GM19438 (cell line): ENCODE measurements around the gene PTH1R.
A peak's percentile ranks its signal among the peaks of the same experiment; 100 is the strongest.

Experiments used
- ATAC-seq: cut with Tn5 transposase; IDR thresholded peaks from one replicate; pipeline ENCODE4 v1.9.1; 2021; ENCODE audit warnings: low read depth; ENCODE audit not compliant: unreplicated experiment

PTH1R gene

DNA sequence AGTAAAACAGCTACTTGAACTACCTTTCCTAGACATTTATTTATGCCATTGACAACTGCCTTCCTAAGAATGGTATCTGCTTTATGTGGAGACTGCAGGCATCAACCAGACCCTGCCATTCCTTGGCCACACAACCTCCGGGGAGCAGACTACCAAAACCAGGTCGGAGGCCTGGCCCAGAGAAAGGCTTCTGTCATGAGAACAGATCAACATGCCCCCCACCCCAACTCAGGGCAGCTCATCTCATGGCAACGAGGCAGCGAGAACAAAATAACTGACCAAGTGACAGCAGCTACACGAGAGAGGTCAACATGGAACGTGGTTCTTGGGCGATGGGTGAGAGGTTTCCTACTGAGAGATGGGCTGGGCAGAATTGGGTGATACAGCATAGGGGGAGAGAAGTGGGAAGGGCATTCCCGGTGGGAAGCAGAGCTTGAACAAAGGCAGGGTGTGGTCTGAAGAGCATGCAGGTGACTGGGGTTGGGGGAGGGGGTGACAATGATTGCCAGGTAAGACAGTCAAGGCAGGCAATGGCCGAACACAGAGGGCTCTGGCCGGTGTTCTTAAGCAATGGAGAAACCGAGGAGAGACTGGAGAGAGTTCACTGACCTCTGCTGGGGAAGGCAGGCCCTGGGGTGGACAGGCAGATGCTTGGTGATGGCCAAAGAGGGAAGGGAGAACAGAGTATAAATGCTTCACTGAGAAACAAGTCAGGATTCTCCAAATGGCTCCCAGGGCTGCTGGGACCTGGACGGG lies 65.1 kb downstream of the PTH1R start:
- ATAC-seq: no peak

DNA sequence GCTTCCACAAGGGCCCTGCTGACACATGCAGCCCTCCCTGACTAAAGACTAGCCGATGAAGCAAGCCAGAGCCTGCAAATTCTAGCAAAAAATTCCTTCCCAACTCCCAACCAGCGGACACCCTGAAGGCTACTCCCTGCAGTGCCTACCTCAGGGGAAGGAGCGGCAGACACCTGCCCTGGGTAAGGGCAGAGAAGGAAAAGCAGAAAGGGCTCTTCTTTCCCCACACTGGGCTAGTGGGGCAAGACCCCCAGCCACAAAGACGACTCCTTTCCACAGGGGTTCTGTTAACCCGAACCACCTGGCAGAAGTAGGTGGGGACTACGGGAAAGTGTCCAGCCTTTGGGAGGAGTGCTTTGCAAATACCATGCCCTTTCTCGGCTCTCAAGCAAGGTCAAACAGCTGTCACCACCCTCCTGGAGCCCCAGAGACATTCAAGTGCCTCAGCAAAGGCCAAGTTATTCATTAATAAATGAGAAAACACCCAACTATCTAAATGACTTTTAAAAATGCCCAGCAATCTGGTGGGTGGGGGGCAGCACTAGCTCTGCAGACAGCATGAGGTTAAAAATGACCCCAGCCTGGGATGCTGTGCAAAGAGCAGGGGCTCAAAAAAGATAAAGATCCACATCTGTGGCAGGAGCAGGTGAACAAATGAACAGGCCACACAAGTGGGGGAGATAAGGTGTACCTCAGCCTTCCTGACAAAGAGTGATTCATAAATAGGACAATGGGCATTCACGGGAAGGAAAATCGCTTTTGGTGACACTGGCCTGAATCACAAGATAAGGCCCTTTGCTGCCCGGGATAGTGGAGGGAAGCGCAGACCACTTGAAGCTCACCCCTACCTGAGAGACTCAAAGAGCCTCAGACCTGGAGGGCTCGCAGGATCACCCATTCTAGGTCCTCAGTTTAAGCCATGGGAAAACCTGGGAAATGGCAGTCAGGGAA lies 66.0 kb downstream of the PTH1R start:
- peak; percentile 56 for ATAC-seq

DNA sequence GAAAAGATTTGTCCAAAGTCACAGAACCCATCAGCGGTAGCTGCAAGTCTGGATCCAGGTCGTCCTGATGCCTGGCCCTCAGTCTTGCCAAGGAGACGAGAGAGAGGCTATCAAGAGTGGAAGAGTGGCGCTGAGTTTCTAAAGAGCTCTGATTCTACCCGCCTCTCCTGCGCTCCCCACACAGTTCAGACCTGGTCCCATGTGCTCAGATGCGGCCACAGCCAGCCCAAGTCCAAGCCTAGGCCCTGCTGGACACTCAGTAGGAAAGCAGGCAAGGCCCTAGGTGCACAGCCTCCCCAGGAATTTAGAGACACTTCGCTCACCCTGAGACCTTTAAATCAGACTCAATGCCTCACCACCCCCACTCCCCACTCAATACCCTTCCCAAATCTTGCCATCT lies 66.7 kb downstream of the PTH1R start:
- ATAC-seq: no peak

DNA sequence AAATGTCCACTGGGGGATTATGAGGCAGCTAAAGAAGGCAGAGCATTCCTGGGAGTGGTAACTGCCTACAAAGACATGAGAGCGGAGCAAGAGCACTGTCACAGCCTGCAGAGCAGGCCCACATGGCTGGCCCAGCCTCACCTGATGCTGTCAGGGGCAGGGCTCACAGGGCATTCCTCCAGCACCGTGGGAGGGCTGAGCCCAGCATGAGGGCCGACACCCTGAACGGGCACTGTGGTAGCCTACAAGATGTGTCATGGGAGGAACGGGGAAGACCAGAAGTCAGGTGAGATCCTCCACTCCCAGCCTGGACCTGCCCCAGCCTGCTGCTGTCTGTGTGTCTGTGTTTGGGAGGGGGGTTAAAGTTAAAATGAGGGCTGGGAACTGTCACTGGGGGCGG lies 68.9 kb downstream of the PTH1R start:
- no peak for ATAC-seq

DNA sequence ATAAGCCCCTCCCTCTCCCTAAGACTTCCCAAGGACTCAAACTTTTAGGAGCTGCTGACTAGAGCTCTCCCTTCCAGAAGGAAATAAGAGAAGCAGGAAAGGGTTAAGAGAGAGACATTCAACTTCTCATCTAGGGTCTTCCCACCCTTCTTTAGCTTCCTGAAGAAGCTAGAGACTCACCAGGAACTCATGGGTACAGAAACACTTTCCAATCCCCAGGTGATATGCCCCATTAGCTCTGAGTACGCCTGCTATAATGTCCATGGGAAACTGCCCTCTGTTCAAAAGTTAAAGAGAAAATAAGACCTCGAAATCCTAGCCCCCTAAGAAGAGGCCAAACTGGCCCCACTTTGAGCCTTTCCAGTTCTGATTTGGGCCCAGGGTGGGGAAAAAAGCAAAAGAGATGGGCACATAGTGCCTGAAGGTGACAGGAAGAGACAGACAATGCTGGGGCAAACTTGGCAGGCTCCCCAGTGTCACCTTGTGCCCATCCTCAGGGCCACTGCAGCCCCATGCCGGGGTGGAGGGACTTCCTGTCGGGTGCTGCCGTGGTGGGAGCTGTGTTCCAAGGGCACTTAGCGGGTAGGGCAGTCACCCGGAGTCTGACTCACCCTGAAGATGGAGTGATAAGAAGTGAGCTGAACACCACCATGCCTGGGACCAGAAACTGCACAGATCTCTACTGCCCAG lies 69.5 kb downstream of the PTH1R start:
- ATAC-seq: no peak

DNA sequence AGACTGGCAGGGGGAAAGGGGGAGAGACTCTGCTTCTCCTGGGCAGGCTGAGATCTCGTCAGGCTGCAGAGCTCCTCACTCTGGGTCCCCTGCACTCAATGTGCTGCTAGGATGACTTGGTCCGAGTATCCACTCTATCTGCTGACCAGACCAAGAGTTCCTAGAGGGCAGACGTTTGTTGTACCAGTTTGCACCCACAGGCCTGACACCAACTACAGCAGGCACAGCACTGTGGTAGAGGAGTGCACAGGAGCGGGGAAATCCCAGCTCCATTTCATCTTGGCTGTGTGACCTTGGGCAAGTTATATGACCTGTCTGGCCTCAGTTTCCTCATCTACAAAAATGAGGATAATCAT lies 70.0 kb downstream of the PTH1R start:
- ATAC-seq: no peak

DNA sequence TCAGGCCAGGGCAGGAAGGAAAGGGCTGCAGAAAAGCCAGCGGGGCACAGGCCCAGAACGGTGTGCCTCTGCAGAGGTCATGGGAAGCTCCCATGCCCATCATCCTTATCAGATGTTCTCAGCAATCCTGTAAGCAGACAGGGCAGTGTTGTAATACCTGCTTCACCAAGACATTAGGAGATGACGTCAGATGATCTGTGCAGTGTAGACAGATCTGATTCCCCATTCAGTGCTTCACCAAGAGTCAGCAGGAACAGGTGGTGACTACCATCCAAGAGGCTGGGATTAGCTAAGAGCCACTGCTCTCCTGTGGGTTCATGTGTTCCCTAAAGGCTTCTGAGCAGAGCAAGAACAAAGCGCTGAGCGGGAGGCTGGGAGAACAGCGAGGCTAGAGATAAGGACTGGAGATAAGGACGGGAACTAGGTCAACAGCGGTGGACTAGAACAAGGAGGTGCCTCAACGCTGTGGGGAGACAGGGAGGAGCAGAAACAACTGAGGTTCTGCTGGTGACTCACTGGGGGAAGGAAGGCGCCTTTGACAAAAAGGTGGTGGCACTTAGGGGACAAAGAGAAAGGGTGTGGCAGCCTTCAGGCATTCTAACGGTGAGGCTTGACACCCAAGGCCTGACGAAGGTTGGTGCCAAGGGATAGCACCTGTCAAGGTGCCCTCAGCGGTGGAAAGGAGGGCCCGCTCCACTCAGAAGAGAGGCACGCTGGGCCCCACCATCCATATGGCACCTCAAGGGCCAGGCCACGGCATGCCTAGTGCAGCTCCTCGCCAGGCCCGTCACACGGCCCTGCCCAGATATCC lies 70.7 kb downstream of the PTH1R start:
- ATAC-seq: no peak

DNA sequence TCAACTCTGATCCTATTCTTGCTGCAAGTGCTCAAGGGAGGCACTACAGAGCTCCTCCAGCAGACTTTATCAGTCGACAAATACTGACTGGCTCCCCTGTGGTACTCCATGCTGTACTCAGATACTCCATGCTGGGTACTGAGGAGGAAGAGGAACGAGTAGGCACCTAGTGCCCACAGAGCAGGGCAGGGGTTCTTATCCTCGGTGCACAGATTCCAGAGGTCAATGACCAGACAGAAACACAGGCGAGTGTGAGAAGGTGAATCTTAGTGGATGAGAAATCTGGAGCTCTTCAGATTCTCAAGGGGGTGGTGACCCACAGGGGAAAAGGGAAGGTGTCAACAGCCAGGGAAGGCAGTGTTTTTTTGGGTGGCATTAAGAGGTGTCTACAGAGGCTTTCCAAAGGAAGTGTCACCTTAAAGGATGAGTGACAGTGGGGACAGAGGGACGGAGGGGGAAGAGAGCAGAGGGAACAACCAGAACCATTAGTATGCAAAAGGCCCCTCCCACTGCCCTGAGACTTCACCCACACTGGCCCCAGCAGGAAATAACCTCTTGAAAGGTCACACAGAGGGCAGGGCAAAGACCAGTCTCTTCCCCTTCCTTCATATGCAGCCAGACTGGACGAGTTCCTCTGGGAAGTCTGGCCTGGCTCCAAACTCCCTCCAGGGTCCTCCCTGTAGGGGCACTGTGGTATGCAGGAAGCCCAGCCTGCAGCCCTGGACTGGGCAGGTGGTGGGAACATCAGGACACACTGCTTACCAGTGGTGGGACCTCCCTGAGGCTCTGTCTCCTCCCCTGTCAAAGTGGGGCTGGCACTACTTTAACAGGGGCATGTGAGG lies 71.5 kb downstream of the PTH1R start:
- ATAC-seq: no peak

DNA sequence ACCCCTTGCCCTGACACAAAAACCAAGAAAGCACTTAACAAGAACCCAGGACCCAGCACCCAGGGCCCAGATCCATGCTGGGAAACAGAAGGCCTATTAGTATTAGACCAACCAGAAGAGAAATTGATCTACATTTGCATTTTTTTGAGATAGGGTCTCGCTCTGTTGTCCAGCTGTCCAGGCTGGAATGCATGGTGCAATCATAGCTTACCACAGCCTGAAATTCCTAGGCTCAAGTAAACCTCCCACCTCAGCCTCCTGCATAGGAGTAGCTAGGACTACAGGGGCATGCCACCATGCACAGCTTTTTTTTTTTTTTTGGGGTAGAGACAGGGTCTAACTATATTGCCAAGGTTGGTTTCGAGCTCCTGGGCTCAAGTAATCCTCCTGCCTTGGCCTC lies 72.7 kb downstream of the PTH1R start:
- no peak for ATAC-seq

DNA sequence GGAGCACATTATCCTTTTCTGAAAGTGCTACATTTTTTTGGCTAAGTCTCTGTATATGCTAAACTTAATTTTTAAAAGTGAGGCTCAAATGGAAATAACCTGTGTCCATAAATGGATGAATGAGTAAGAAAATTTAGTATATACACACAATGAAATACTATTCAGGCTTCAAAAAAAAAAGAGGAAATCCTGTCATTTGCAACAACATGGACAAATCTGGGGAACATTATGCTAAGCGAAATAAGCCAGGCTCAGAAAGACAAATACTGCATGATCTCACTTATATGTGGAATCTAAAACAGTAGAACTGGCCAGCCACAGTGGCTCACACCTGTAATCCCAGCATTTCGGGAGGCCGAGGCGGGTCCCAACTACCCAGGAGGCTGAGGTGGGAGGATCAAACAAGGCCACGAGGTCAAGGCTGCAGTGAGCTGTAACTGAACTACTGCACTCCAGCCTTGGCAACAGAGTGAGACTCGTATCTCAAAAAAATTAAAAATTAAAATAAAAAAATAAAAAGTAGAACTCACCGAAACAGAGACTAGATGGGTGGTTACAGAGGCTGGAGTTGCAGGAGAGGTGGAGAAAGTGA lies 73.2 kb downstream of the PTH1R start:
- ATAC-seq: no peak

DNA sequence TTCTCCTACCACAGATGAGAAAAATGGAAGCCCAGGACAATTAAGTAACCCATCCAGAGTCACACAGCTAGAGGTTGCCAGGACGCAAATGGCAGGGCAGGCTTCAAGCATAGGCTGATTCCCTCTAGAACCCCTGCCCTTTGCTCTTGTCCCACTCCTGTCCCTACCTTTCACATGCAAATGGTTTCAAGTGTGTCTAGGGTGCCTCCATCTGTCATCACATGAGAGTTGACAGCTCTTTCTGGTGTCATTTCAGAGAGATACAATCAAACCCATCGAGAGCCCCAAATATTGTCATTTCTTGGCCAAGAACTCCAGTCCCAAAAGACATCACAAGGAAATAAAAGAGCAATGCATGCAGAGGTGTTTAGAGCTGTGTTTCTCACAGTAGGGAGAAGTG lies 75.3 kb downstream of the PTH1R start:
- ATAC-seq: no peak
